HT-29 (cell line): ENCODE measurements around the gene PROP1. TPM values are rescaled to one million over a fixed set of nuclear protein-coding genes. Genes with fewer than 3 reads are reported as not detected.
"Not testable (repeated sequence)": the region's sequence is repeated elsewhere in the genome, so short reads cannot be mapped to it uniquely, and the experiment has no call there.

Experiments
- DNase-seq: peaks from one replicate; pipeline ENCODE4 v3.0.0-alpha.2; 2015; ENCODE audit warnings: low spot score
- total RNA-seq: library from RNA; depleted of rRNA; stranded (reverse); fragments of >200 nt; shearing (Covaris generic); gene quantifications from 2 replicates; pipeline ENCODE4 v1.2.3, GENCODE V29; 2014; rRNA removed

PROP1 gene
- total RNA-seq, 1 experiment from 2014 or later = not detected

- not testable (repeated sequence) for DNase-seq
Observed at GRCh38 chr5:177945601-177946283, 50.3 kb downstream of the PROP1 start.

DNA sequence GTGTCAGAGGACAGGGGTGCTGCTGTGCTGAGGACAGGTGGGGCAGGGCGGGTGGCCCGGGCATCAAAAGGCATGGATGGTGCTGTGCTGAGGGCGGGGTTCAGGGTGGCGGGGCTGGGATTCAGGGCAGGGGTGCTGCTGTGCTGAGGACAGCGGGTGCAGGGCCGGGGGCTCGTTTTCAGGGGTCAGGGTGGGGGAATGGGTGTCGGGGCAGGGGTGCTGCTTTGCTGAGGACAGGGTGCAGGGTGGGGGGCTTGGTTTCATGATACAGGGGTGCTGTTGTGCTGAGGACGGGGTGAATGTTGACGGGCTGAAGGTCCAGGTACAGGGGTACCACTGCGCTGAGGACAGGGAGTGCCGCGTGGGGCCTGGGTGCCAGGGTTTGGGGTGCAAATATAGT is 50.9 kb downstream of the PROP1 start:
- DNase-seq = not testable (repeated sequence)

DNA sequence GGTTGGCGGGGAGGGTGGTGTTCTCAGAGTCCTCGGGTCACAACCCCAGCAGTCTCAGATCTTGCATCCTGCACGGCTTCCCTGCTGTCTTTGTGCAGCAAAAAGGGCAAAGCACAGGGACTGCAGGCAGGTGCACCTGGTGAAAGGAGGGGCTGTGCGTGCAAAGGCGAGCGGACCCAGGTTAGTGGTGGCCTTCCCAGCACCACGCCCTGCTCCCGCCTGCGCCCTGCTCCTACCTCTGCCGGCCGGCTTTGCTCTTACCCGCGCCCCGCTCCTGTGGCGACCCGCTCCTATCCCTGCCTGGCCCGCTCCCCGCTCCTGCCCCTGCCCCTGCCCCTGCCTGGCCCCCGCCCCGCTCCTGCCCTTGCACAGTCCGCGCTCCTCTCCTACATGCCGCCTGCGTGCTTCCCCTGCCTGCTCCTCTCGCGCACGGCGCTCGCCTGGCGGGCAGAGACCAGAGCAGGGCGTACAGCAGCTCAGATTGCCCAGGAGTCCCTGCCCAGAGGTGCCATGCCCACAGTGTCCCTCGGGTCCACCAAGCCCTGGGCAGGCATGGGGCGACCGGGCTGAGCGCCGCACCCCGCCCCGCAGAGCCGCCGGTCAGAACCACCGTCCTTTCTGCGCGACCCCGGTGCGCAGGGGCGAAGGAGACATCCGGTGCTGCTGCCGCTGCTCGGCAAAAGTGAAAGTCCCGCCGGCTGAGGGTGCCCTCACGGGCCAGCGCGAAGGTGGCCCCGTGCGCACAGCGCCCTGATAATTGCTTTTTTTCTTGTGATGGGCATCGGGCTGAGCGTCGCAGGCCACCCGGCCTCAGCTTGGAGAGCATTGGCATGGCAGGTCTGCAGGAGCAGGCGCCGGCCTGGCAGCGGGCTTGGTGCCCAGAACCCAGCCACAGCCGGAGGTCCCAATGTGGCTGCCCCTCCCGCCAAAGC is 52.0 kb downstream of the PROP1 start:
- DNase-seq = not testable (repeated sequence)

- DNase-seq = not testable (repeated sequence)
Observed at GRCh38 chr5:177942896-177943295, 53.1 kb downstream of the PROP1 start.

Other genes starting within 250 kb of the PROP1 start
- not detected in 2 replicates for gene FAM153A, start 213.3 kb downstream of the PROP1 start, total RNA-seq
- 0.39 and 0.81 TPM in 2 replicates for gene N4BP3, start 117.3 kb upstream of the PROP1 start, total RNA-seq
- gene RMND5B, start 134.8 kb upstream of the PROP1 start, total RNA-seq = 42.0 and 50.0 TPM in 2 replicates
- gene NHP2, start 157.6 kb upstream of the PROP1 start, total RNA-seq = 413 and 485 TPM in 2 replicates
- gene GMCL2, start 191.1 kb upstream of the PROP1 start, total RNA-seq = not detected in 2 replicates
- gene HNRNPAB, start 208.3 kb upstream of the PROP1 start, total RNA-seq = 212 and 225 TPM in 2 replicates
- gene PHYKPL, start 236.6 kb upstream of the PROP1 start, total RNA-seq = 46.0 and 59.0 TPM in 2 replicates